Measurements from ENCODE around the gene FGFR3. TPM values are rescaled to one million over a fixed set of nuclear protein-coding genes. Genes with fewer than 3 reads are reported as not detected.
"Not testable (repeated sequence)": the region's sequence is repeated elsewhere in the genome, so short reads cannot be mapped to it uniquely, and the experiment has no call there.

The FGFR3 gene
- total RNA-seq, 3 donors from 2014 or later: 0.08 to 0.30 (median 0.29) TPM

DNA sequence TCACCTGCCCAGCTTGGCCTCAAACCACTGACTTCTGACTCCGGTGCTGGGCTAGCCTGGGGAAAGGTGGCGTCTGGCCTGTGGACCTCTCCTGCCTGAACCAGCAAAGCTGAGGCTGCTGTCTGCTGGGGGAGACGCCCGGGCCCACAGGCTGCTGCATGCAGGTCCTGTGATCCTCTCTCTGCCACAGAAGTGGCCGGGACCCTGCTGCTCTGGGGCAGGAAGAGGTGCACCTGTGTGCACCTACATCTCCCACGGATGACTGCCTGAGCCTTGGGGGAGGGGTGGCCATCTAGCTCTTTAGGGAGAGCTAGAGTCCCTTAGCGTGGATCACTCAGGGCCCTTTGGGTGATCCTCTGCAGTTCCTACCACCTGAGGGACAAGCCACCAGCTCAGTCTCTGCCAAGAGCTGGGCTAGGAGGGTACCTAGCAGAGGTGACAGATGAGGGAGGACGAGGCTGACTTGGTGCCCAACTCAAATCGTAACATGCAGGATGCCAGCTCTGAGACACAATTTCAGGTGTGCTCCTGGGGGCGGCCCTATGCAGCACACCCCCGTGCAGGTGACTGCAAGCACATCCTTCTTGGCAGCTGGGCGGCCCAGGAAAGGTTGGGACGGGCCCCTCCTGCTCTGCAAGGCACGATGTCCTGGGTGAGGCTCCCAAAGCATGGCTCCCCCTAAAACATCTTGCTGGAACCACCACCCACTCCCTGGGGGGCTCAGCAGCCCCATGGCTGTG, 40.4 kb downstream of the FGFR3 start:
- Mint-ChIP-seq H3K9me3 (no peaks in the 10 kb centered on the region), H3K4me3 (no peak overlapping the region), H3K36me3 (ENCODE audit: insufficient read depth) (peaks cover 33% of the 10 kb centered on the region), H3K4me1 (ENCODE audit: low read depth) (peaks cover 6% of the 10 kb centered on the region), H3K27me3 (ENCODE audit: low read depth) (no peaks in the 10 kb centered on the region)
- no peak for DNase-seq
- ATAC-seq: no peak

DNA sequence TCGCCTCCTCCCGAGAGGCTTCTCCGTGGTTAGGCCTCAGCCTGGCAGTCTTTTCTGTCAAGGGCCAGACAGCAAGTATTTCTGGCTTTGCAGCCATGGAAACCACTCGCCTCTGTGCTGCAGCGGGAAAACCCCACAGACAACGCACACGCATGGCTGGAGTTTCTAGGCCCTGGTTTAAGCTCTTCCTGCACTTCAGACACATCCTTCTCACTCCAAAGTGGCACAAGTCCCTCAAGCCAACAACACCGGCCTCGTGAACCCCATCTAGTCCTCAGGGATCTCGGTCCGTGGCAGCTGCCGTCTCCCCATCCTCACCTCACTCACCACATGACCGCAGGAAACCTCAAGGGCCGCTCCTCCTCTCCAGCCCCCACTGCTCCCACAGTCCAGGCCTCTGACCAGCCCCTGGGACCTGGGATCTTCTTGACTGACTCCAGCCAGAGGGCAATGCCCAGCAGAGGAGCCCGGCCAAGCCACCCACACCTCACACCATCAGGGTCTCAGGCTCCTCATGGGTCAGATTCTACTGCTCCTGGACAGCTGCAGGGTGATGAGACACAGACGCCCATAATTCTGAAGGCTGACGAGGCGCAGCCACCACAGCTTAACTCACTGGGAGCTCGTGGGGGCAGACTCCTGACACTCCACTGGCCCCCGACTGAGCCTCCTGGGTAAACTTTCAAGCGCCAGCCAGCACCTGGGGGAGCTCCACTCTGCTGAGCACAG, 41.1 kb downstream of the FGFR3 start:
- H3K4me1 Mint-ChIP-seq (ENCODE audit: low read depth): peaks cover 6% of the 10 kb centered on the region
- H3K36me3 Mint-ChIP-seq (ENCODE audit: insufficient read depth): peaks cover 36% of the 10 kb centered on the region
- no peaks in the 10 kb centered on the region for H3K9me3 Mint-ChIP-seq
- no peak for ATAC-seq
- DNase-seq: no peak
- H3K27me3 Mint-ChIP-seq (ENCODE audit: low read depth): no peaks in the 10 kb centered on the region
- H3K4me3 Mint-ChIP-seq: no peak overlapping the region

GRCh38 chr4:1835836-1836235, 42.7 kb downstream of the FGFR3 start:
- H3K4me3 Mint-ChIP-seq; ATAC-seq; DNase-seq; H3K4me1 Mint-ChIP-seq (ENCODE audit: low read depth); H3K27me3 Mint-ChIP-seq (ENCODE audit: low read depth); H3K9me3 Mint-ChIP-seq: not testable (repeated sequence)
- H3K36me3 Mint-ChIP-seq (ENCODE audit: insufficient read depth): peaks cover 28% of the 10 kb centered on the region

DNA sequence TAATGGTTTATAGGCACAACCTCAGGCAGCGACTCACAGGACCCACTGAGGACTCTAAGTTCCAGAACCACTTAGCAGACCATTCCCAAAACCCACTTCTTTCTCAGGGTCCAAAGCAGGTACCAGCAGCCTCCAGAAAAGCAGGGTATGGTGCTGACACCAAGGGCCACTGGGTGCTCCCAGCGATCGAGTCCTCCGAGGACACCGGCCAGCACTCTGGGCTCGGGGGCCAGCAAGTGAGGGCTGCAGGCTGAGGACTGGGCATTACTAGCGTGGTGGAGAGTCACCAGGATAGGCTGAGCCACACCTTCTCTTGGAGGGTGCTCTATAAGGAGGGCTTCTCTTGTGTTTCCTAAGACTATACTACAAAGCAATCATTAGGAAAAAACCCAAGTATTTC, 43.6 kb downstream of the FGFR3 start:
- no peaks in the 10 kb centered on the region for H3K27me3 Mint-ChIP-seq (ENCODE audit: low read depth)
- DNase-seq: no peak
- H3K9me3 Mint-ChIP-seq: no peaks in the 10 kb centered on the region
- H3K36me3 Mint-ChIP-seq (ENCODE audit: insufficient read depth): peaks cover 32% of the 10 kb centered on the region
- no peak for ATAC-seq
- H3K4me1 Mint-ChIP-seq (ENCODE audit: low read depth): peaks cover 6% of the 10 kb centered on the region
- H3K4me3 Mint-ChIP-seq: no peak overlapping the region

- Mint-ChIP-seq H3K27me3 (ENCODE audit: low read depth) (no peaks in the 10 kb centered on the region), H3K4me3 (no peak overlapping the region), H3K9me3 (no peaks in the 10 kb centered on the region), H3K4me1 (ENCODE audit: low read depth) (peaks cover 6% of the 10 kb centered on the region), H3K36me3 (ENCODE audit: insufficient read depth) (peaks cover 33% of the 10 kb centered on the region)
- DNase-seq (no peak), ATAC-seq (no peak)
Observed at GRCh38 chr4:1837069-1837468, 44.0 kb downstream of the FGFR3 start.

GRCh38 chr4:1839282-1839681, 46.2 kb downstream of the FGFR3 start:
- no peaks in the 10 kb centered on the region for H3K9me3 Mint-ChIP-seq
- peaks cover 39% of the 10 kb centered on the region for H3K36me3 Mint-ChIP-seq (ENCODE audit: insufficient read depth)
- no peak for DNase-seq
- ATAC-seq: no peak
- no peaks in the 10 kb centered on the region for H3K27me3 Mint-ChIP-seq (ENCODE audit: low read depth)
- no peak overlapping the region for H3K4me3 Mint-ChIP-seq
- H3K4me1 Mint-ChIP-seq (ENCODE audit: low read depth): peaks cover 5% of the 10 kb centered on the region

DNA sequence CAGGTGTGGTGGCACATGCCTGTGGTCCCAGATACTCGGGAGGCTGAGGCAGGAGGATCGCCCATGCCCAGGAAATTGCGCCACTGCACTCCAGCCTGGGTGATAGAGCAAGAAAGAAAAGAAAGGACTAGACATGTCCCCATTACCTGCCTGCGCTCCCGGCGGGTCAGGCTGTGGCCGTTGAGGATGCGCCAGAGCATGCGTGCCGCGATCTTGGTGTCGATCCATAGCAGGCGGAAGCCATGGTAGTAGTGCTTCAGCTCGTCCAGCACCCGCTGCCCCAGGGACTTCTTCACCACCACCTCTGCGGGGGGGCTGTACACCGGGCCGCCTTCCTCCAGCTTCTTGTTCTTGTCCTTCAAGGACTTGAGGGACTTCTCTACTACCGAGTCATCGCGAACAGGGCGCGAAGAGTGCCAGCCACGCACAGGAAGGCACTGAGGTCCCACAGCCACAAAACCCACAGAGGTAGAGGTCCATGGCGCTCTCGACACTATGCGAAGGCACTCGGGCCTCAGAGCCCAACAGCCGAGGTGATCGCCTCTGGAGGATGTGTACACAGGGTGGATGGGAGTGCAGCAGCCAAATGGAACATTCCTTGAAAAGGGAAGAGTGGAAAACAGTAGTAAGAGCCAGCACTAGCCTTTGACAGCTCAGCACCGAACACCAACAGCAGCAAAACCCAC, 48.3 kb downstream of the FGFR3 start:
- ATAC-seq: no peak
- Mint-ChIP-seq H3K4me3 (no peak overlapping the region), H3K9me3 (no peaks in the 10 kb centered on the region)

DNA sequence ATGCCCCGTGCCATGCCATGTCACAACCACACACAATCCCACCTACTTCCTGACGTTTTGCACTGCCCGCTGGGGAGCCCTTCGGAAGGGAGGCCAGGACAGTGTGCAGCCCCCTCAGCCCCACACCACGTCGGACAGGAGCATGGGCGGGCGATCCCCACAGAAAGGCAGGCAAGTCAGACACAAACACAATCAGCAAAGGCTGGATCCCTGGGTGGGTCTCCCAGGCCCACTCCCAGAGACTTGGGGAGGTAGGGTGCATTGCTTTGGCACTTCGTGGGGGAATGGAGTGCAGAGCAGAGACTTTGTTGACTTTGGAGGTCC, 48.8 kb downstream of the FGFR3 start:
- H3K4me3 Mint-ChIP-seq: no peak overlapping the region
- no peaks in the 10 kb centered on the region for H3K27me3 Mint-ChIP-seq (ENCODE audit: low read depth)
- peaks cover 36% of the 10 kb centered on the region for H3K36me3 Mint-ChIP-seq (ENCODE audit: insufficient read depth)
- DNase-seq: no peak
- no peaks in the 10 kb centered on the region for H3K9me3 Mint-ChIP-seq
- H3K4me1 Mint-ChIP-seq (ENCODE audit: low read depth): peaks cover 4% of the 10 kb centered on the region
- no peak for ATAC-seq

More for the DNA sequence above, 48.3 kb downstream of the FGFR3 start:
- no peak for DNase-seq
- peaks cover 34% of the 10 kb centered on the region for H3K36me3 Mint-ChIP-seq (ENCODE audit: insufficient read depth)
- H3K4me1 Mint-ChIP-seq (ENCODE audit: low read depth): peaks cover 4% of the 10 kb centered on the region
- no peaks in the 10 kb centered on the region for H3K27me3 Mint-ChIP-seq (ENCODE audit: low read depth)

DNA sequence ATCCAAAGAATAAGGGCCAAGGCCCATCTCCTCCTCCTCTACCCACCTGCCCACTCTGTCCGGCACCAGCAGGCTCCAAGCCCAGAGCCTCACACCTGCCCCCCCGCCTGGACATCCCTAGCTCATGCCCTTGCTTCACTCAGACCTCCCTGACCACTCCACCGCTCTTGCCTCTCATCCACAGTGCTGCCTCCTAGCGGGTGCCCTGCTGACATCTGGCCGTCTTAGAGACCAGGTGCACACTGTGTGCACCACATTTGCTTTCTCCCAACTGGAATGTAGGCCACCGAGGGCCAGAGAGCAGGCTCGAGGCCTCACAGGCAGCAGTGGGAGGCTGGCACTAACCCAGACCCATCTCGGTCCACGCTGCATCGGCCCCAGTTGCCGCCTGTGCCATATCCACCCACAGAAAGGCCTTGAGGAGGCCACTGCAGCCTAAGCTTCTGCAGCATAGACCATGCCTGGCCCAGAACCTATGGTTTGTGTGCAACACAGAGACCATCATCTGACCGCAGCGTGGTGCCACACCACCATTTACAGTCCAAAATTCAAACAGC, 49.3 kb downstream of the FGFR3 start:
- ATAC-seq (no peak), DNase-seq (no peak)
- Mint-ChIP-seq H3K9me3 (no peaks in the 10 kb centered on the region), H3K4me1 (ENCODE audit: low read depth) (peaks cover 4% of the 10 kb centered on the region), H3K27me3 (ENCODE audit: low read depth) (no peaks in the 10 kb centered on the region), H3K4me3 (no peak overlapping the region), H3K36me3 (ENCODE audit: insufficient read depth) (peaks cover 35% of the 10 kb centered on the region)

- no peak overlapping the region for H3K4me3 Mint-ChIP-seq
- H3K9me3 Mint-ChIP-seq: no peaks in the 10 kb centered on the region
- no peak for ATAC-seq
- peaks cover 35% of the 10 kb centered on the region for H3K36me3 Mint-ChIP-seq (ENCODE audit: insufficient read depth)
- DNase-seq: no peak
- no peaks in the 10 kb centered on the region for H3K27me3 Mint-ChIP-seq (ENCODE audit: low read depth)
- H3K4me1 Mint-ChIP-seq (ENCODE audit: low read depth): peaks cover 4% of the 10 kb centered on the region
Observed at GRCh38 chr4:1842993-1843448, 49.9 kb downstream of the FGFR3 start.

GRCh38 chr4:1843852-1844251, 50.8 kb downstream of the FGFR3 start:
- no peaks in the 10 kb centered on the region for H3K27me3 Mint-ChIP-seq (ENCODE audit: low read depth)
- no peak for DNase-seq
- H3K9me3 Mint-ChIP-seq: no peaks in the 10 kb centered on the region
- H3K4me3 Mint-ChIP-seq: no peak overlapping the region
- no peak for ATAC-seq
- H3K36me3 Mint-ChIP-seq (ENCODE audit: insufficient read depth): peaks cover 35% of the 10 kb centered on the region
- peaks cover 4% of the 10 kb centered on the region for H3K4me1 Mint-ChIP-seq (ENCODE audit: low read depth)

GRCh38 chr4:1844618-1845017, 51.5 kb downstream of the FGFR3 start:
- not testable (repeated sequence) for H3K4me3 Mint-ChIP-seq; ATAC-seq; H3K27me3 Mint-ChIP-seq (ENCODE audit: low read depth); DNase-seq; H3K9me3 Mint-ChIP-seq; H3K4me1 Mint-ChIP-seq (ENCODE audit: low read depth)
- peaks cover 30% of the 10 kb centered on the region for H3K36me3 Mint-ChIP-seq (ENCODE audit: insufficient read depth)

- H3K9me3 Mint-ChIP-seq: no peaks in the 10 kb centered on the region
- H3K4me1 Mint-ChIP-seq (ENCODE audit: low read depth): peaks cover 16% of the 10 kb centered on the region
- H3K4me3 Mint-ChIP-seq: no peak overlapping the region
- H3K36me3 Mint-ChIP-seq (ENCODE audit: insufficient read depth): peaks cover 21% of the 10 kb centered on the region
- ATAC-seq (no peak), DNase-seq (no peak)
- no peaks in the 10 kb centered on the region for H3K27me3 Mint-ChIP-seq (ENCODE audit: low read depth)
Observed at GRCh38 chr4:1846580-1846979, 53.5 kb downstream of the FGFR3 start.

DNA sequence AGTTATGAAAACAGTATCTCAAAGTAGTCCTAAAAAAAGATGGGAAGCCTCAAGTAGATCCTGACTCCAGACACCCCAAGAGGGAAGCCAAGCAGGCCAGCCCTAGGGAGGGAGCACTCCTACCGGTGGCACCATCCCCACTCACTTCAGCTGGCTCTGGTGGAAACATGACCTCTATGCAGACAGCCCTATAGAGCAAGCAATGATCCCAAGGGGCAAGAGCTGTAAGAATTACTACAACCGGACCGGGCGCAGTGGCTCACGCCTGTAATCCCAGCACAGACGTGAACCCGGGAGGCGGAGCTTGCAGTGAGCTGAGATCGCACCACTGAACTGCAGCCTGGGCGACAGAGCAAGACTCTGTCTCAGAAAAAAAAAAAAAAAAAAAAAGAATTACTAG, 57.2 kb downstream of the FGFR3 start:
- peaks cover 6% of the 10 kb centered on the region for H3K36me3 Mint-ChIP-seq (ENCODE audit: insufficient read depth)
- ATAC-seq: no peak
- H3K4me3 Mint-ChIP-seq: no peak overlapping the region
- no peak for DNase-seq
- no peaks in the 10 kb centered on the region for H3K27me3 Mint-ChIP-seq (ENCODE audit: low read depth)
- H3K4me1 Mint-ChIP-seq (ENCODE audit: low read depth): peaks cover 38% of the 10 kb centered on the region
- H3K9me3 Mint-ChIP-seq: no peaks in the 10 kb centered on the region
